Testis (tissue), 2 donors: Measurements from ENCODE around the gene ESRP2.

ENCODE experiments used
- POLR2A ChIP-seq: fragments of 450-650 bp; IDR thresholded peaks from one replicate; pipeline ENCODE4 v1.6.1; 2017; ENCODE audit warnings: antibody characterized with exemption, mild to moderate bottlenecking, moderate library complexity
- TF ChIP-seq, protein P1 (sequence below), 3 experiments: fragments of 450-650 bp in 2 of 3; fragments of 200-600 bp in 1 of 3; sonication (generic) in 1 of 3; IDR thresholded peaks; one replicate each; pipeline ENCODE4 v1.5.1; 2016 to 2019; ENCODE audit warnings: antibody characterized with exemption in 3 of 3, mild to moderate bottlenecking in 2 of 3, moderate library complexity in 1 of 3

- TF ChIP-seq, protein P1, sequence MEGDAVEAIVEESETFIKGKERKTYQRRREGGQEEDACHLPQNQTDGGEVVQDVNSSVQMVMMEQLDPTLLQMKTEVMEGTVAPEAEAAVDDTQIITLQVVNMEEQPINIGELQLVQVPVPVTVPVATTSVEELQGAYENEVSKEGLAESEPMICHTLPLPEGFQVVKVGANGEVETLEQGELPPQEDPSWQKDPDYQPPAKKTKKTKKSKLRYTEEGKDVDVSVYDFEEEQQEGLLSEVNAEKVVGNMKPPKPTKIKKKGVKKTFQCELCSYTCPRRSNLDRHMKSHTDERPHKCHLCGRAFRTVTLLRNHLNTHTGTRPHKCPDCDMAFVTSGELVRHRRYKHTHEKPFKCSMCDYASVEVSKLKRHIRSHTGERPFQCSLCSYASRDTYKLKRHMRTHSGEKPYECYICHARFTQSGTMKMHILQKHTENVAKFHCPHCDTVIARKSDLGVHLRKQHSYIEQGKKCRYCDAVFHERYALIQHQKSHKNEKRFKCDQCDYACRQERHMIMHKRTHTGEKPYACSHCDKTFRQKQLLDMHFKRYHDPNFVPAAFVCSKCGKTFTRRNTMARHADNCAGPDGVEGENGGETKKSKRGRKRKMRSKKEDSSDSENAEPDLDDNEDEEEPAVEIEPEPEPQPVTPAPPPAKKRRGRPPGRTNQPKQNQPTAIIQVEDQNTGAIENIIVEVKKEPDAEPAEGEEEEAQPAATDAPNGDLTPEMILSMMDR (IDR thresholded peaks at IDR 0.05) = no peak
- no peak for TF ChIP-seq POLR2A
Measured at GRCh38 chr16:68275611-68276191, 39.8 kb upstream of the ESRP2 start.
